Embryonic facial prominence (tissue), 1 donor: ENCODE results near the gene HYAL1.
"Not testable (repeated sequence)": the region's sequence is repeated elsewhere in the genome, so short reads cannot be mapped to it uniquely, and the experiment has no call there.

Experiments
- DNase-seq: peaks from one replicate; pipeline ENCODE4 v3.0.0-alpha.2; 2016; ENCODE audit errors: extremely low spot score

HYAL1 gene

GRCh38 chr3:50294089-50294488 is 9.3 kb downstream of the HYAL1 start:
- DNase-seq, result no peak

GRCh38 chr3:50293079-50293801 is 10.1 kb downstream of the HYAL1 start:
- DNase-seq, result no peak

GRCh38 chr3:50292159-50293078 is 11.0 kb downstream of the HYAL1 start, which contains the start of gene IFRD2:
Gene IFRD2, minus strand, starts transcription at chr3:50292429. Its CDS starts 155 bp downstream, at chr3:50292274.
- peak; percentile 96 for DNase-seq

GRCh38 chr3:50290161-50290641 is 13.2 kb downstream of the HYAL1 start:
- DNase-seq, result no peak

GRCh38 chr3:50289130-50289529 is 14.2 kb downstream of the HYAL1 start:
- DNase-seq, result no peak

GRCh38 chr3:50288387-50289007 is 14.9 kb downstream of the HYAL1 start:
- no peak for DNase-seq

GRCh38 chr3:50287262-50287661 is 16.1 kb downstream of the HYAL1 start:
- DNase-seq, result no peak

GRCh38 chr3:50286322-50287227 is 16.8 kb downstream of the HYAL1 start:
- DNase-seq, result no peak

GRCh38 chr3:50284121-50284520 is 19.3 kb downstream of the HYAL1 start:
- not testable (repeated sequence) for DNase-seq

GRCh38 chr3:50279255-50280016 is 23.9 kb downstream of the HYAL1 start:
- no peak for DNase-seq

- DNase-seq, result no peak
Measured at GRCh38 chr3:50278880-50279224, 24.5 kb downstream of the HYAL1 start, which contains the start of gene LSMEM2. Gene LSMEM2, plus strand, starts transcription at chr3:50279087. Its CDS starts 27 bp downstream, at chr3:50279114.

GRCh38 chr3:50278123-50278879 is 25.1 kb downstream of the HYAL1 start:
- DNase-seq, result no peak

GRCh38 chr3:50276762-50277101 is 26.6 kb downstream of the HYAL1 start:
- DNase-seq, result no peak

- DNase-seq, result no peak
Measured at GRCh38 chr3:50275996-50276761, 27.2 kb downstream of the HYAL1 start.

- no peak for DNase-seq
Measured at GRCh38 chr3:50275141-50275995, 28.0 kb downstream of the HYAL1 start.

- DNase-seq, result no peak
Measured at GRCh38 chr3:50274371-50275104, 28.8 kb downstream of the HYAL1 start.

- no peak for DNase-seq
Measured at GRCh38 chr3:50273689-50274065, 29.7 kb downstream of the HYAL1 start.
